Nephron progenitor cell (in vitro differentiated cells): ENCODE measurements around the gene LMBR1.
"Not testable (repeated sequence)": the region's sequence is repeated elsewhere in the genome, so short reads cannot be mapped to it uniquely, and the experiment has no call there.

Source experiments
- DNase-seq: peaks from one replicate; pipeline ENCODE4 v3.0.0; 2021
- H3K27ac Mint-ChIP-seq: 2 replicates; pipeline ENCODE4 v1.8.0; 2021; ENCODE audit warnings: mild to moderate bottlenecking, moderate library complexity, mixed read lengths
- H3K27me3 Mint-ChIP-seq: 2 replicates; pipeline ENCODE4 v1.8.0; 2021; ENCODE audit warnings: mild to moderate bottlenecking, low read depth, mixed read lengths; ENCODE audit not compliant: poor library complexity
- H3K36me3 Mint-ChIP-seq: 2 replicates; pipeline ENCODE4 v1.8.0; 2021; ENCODE audit warnings: low read depth, mixed read lengths
- H3K4me1 Mint-ChIP-seq: 2 replicates; pipeline ENCODE4 v1.8.0; 2021; ENCODE audit warnings: mixed read lengths
- H3K4me3 Mint-ChIP-seq: 2 replicates; pipeline ENCODE4 v1.8.0; 2021; ENCODE audit warnings: mild to moderate bottlenecking, moderate library complexity, mixed read lengths
- H3K9me3 Mint-ChIP-seq: 2 replicates; pipeline ENCODE4 v1.8.0; 2021; ENCODE audit warnings: mild to moderate bottlenecking, moderate library complexity, mixed read lengths
- TF ChIP-seq, protein P1 (sequence below): fragments of 200-600 bp; sonication (generic); IDR thresholded peaks from 2 replicates; pipeline ENCODE4 v1.5.0; 2021; ENCODE audit warnings: antibody characterized with exemption

LMBR1 gene

DNA sequence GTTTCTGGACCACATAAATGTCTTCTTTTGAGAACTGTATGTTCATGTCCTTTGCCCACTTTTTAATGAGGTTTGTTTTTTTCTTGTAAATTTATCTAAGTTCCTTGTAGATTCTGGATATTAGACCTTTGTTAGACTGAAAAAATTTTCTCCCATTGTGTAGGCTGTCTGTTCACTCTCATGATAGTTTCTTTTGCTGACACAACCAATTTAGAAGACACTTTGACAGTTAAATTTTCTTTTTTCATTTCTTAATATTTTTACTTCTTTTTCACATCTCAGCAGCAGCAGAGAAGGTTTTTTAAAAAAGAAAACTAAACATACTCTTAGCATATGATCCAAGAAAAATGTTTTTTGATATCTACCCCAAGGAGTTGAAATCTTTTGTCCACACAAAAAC is 190.6 kb downstream of the LMBR1 start:
- H3K4me3 Mint-ChIP-seq: no peak overlapping the region
- peaks cover 73% of the 10 kb centered on the region for H3K36me3 Mint-ChIP-seq
- no peaks in the 10 kb centered on the region for H3K4me1 Mint-ChIP-seq
- H3K27me3 Mint-ChIP-seq: no peaks in the 10 kb centered on the region
- H3K9me3 Mint-ChIP-seq: peaks cover 50% of the 10 kb centered on the region
- no peak for DNase-seq
- no peak overlapping the region for H3K27ac Mint-ChIP-seq
- TF ChIP-seq, protein P1, sequence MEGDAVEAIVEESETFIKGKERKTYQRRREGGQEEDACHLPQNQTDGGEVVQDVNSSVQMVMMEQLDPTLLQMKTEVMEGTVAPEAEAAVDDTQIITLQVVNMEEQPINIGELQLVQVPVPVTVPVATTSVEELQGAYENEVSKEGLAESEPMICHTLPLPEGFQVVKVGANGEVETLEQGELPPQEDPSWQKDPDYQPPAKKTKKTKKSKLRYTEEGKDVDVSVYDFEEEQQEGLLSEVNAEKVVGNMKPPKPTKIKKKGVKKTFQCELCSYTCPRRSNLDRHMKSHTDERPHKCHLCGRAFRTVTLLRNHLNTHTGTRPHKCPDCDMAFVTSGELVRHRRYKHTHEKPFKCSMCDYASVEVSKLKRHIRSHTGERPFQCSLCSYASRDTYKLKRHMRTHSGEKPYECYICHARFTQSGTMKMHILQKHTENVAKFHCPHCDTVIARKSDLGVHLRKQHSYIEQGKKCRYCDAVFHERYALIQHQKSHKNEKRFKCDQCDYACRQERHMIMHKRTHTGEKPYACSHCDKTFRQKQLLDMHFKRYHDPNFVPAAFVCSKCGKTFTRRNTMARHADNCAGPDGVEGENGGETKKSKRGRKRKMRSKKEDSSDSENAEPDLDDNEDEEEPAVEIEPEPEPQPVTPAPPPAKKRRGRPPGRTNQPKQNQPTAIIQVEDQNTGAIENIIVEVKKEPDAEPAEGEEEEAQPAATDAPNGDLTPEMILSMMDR: no peak

GRCh38 chr7:156701787-156702186 is 191.2 kb downstream of the LMBR1 start:
- not testable (repeated sequence) for H3K4me1 Mint-ChIP-seq, H3K27me3 Mint-ChIP-seq, H3K4me3 Mint-ChIP-seq, DNase-seq, H3K27ac Mint-ChIP-seq
- peaks cover 73% of the 10 kb centered on the region for H3K36me3 Mint-ChIP-seq
- H3K9me3 Mint-ChIP-seq: peaks cover 51% of the 10 kb centered on the region

DNA sequence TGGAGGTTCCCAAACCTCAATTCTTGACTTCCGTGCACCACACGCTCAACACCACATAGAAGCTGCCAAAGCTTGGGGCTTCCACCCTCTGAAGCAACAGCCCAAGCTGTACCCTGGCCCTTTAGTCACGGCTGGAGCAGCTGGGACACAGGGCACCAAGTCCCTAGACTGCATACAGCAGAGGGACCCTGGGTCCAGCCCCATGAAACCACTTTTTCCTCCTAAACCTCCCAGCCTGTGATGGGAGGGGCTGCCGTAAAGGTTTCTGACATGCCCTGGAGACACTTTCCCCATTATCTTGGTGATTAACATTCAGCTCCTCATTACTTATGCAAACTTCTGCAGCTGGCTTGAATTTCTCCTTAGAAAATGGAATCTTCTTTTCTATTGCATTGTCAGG is 194.5 kb downstream of the LMBR1 start:
- not testable (repeated sequence) for H3K27me3 Mint-ChIP-seq, H3K4me1 Mint-ChIP-seq, DNase-seq, H3K27ac Mint-ChIP-seq, H3K4me3 Mint-ChIP-seq
- H3K36me3 Mint-ChIP-seq: peaks cover 78% of the 10 kb centered on the region
- peaks cover 80% of the 10 kb centered on the region for H3K9me3 Mint-ChIP-seq

GRCh38 chr7:156697283-156697682 is 195.7 kb downstream of the LMBR1 start:
- peaks cover 84% of the 10 kb centered on the region for H3K36me3 Mint-ChIP-seq

GRCh38 chr7:156693627-156694026 is 199.4 kb downstream of the LMBR1 start:
- peaks cover 64% of the 10 kb centered on the region for H3K9me3 Mint-ChIP-seq
- no peak overlapping the region for H3K4me3 Mint-ChIP-seq
- TF ChIP-seq, protein P1: no peak
- H3K27ac Mint-ChIP-seq: no peak overlapping the region
- no peak for DNase-seq
- H3K4me1 Mint-ChIP-seq: no peaks in the 10 kb centered on the region
- peaks cover 3% of the 10 kb centered on the region for H3K27me3 Mint-ChIP-seq
- peaks cover 65% of the 10 kb centered on the region for H3K36me3 Mint-ChIP-seq

More at GRCh38 chr7:156697283-156697682, 195.7 kb downstream of the LMBR1 start:
- H3K27ac Mint-ChIP-seq, DNase-seq, H3K4me3 Mint-ChIP-seq, H3K4me1 Mint-ChIP-seq, H3K27me3 Mint-ChIP-seq: not testable (repeated sequence)
- peaks cover 87% of the 10 kb centered on the region for H3K9me3 Mint-ChIP-seq

GRCh38 chr7:156692849-156693248 is 200.1 kb downstream of the LMBR1 start:
- no peak overlapping the region for H3K27ac Mint-ChIP-seq
- no peak overlapping the region for H3K4me3 Mint-ChIP-seq
- DNase-seq: no peak
- peaks cover 56% of the 10 kb centered on the region for H3K9me3 Mint-ChIP-seq
- TF ChIP-seq, protein P1: no peak
- peaks cover 6% of the 10 kb centered on the region for H3K27me3 Mint-ChIP-seq
- H3K4me1 Mint-ChIP-seq: no peaks in the 10 kb centered on the region
- peaks cover 57% of the 10 kb centered on the region for H3K36me3 Mint-ChIP-seq

DNA sequence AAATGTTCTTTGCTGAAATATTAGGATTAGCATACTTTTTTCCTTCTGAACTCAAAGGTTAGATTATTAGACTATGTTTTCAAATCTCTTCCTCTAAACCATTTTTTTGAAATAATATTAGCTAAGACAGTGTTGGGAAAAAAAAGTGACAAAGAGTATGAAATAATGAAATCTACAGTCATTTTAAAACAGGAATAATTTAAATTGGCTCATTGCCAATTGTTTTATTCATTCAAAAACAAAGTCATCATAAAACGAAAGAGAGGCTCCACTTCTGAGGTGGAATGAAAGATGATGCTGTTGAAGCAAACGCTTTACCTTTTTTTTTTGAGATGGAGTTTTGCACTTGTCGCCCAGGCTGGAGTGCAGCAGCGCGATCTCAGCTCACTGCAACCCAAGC is 201.2 kb downstream of the LMBR1 start:
- Mint-ChIP-seq H3K36me3 (peaks cover 46% of the 10 kb centered on the region), H3K27ac (no peak overlapping the region), H3K27me3 (peaks cover 4% of the 10 kb centered on the region), H3K9me3 (peaks cover 46% of the 10 kb centered on the region), H3K4me3 (no peak overlapping the region), H3K4me1 (no peaks in the 10 kb centered on the region)
- DNase-seq: no peak
- TF ChIP-seq, protein P1: no peak
